RWPE1 (cell line): ENCODE results near the gene SCAPER.

Experiments used
- CTCF ChIA-PET: fragments of 350-600 bp; sonication (Branson Sonifier 250); formaldehyde crosslinking; extraction: SDS; loops from one replicate; lab custom pipeline; 2021; lab: Yijun Ruan, JAX
- POLR2A ChIA-PET: fragments of 400-600 bp; formaldehyde crosslinking; extraction: SDS; loops from one replicate; lab custom pipeline; 2020; ENCODE audit warnings: antibody characterized with exemption; ENCODE audit not compliant: low non-redundant PET; lab: Yijun Ruan, JAX
- DNase-seq: peaks from one replicate; pipeline ENCODE4 v3.0.0; 2012; ENCODE audit warnings: low spot score
- H3K27ac ChIP-seq: fragments of 450-650 bp; 2 replicates; pipeline ENCODE4 v1.5.1; 2017
- TF ChIP-seq, protein P1 (sequence below): fragments of 450-650 bp; conservative IDR thresholded peaks from 2 replicates; pipeline ENCODE4 v1.5.1; 2017; ENCODE audit warnings: low read depth, mild to moderate bottlenecking

SCAPER gene, protein sequence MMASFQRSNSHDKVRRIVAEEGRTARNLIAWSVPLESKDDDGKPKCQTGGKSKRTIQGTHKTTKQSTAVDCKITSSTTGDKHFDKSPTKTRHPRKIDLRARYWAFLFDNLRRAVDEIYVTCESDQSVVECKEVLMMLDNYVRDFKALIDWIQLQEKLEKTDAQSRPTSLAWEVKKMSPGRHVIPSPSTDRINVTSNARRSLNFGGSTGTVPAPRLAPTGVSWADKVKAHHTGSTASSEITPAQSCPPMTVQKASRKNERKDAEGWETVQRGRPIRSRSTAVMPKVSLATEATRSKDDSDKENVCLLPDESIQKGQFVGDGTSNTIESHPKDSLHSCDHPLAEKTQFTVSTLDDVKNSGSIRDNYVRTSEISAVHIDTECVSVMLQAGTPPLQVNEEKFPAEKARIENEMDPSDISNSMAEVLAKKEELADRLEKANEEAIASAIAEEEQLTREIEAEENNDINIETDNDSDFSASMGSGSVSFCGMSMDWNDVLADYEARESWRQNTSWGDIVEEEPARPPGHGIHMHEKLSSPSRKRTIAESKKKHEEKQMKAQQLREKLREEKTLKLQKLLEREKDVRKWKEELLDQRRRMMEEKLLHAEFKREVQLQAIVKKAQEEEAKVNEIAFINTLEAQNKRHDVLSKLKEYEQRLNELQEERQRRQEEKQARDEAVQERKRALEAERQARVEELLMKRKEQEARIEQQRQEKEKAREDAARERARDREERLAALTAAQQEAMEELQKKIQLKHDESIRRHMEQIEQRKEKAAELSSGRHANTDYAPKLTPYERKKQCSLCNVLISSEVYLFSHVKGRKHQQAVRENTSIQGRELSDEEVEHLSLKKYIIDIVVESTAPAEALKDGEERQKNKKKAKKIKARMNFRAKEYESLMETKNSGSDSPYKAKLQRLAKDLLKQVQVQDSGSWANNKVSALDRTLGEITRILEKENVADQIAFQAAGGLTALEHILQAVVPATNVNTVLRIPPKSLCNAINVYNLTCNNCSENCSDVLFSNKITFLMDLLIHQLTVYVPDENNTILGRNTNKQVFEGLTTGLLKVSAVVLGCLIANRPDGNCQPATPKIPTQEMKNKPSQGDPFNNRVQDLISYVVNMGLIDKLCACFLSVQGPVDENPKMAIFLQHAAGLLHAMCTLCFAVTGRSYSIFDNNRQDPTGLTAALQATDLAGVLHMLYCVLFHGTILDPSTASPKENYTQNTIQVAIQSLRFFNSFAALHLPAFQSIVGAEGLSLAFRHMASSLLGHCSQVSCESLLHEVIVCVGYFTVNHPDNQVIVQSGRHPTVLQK (N-terminal part only)

DNA sequence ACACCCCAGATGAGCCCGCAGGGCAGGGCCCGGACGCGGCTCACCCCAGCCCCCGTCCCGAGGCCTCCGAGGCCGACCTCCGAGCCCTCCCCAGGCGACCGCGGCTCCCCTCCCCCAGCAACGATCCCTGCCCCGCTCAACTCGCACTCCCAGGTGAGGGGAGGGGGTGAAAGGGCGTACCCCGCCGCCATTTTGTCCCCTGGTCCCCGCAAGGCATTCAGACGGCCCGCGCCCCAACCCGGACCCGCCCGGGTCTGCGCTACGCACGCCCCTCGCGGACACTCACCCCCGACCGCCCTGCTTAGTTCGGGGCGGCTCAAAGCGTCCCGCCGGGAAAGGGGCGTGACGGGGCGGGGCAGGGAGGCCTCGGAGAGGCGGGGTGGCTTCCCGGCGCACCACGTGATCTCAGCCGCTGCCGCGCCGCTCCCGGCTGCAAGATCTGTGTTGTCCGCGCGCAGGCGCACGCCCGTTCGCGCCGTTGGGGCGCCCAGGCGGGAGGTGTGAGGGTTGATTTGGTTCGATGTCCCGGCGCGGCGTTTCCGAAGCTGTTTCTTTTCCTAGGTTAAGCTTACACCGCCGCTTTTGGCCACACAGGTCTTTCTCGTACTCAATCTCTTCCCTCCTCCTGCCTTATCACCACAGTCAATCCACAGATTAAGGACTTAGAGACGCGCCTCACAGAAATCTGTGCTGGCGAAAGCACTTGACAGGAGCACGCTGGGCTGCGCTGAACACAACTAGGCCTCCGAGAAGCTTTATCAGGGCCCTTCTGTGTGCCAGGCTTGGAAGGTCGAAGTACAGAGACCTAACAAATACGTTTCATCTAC is at the start of gene SCAPER:
SCAPER (minus strand) TSS at position 328 of the 827 bp plus-strand sequence. CDS start 21,523 bp downstream, outside the sequence.
- H3K27ac ChIP-seq, result peak within 1 kb of the TSS; percentile 83
- DNase-seq, result peak; percentile 90
- TF ChIP-seq, protein P1, sequence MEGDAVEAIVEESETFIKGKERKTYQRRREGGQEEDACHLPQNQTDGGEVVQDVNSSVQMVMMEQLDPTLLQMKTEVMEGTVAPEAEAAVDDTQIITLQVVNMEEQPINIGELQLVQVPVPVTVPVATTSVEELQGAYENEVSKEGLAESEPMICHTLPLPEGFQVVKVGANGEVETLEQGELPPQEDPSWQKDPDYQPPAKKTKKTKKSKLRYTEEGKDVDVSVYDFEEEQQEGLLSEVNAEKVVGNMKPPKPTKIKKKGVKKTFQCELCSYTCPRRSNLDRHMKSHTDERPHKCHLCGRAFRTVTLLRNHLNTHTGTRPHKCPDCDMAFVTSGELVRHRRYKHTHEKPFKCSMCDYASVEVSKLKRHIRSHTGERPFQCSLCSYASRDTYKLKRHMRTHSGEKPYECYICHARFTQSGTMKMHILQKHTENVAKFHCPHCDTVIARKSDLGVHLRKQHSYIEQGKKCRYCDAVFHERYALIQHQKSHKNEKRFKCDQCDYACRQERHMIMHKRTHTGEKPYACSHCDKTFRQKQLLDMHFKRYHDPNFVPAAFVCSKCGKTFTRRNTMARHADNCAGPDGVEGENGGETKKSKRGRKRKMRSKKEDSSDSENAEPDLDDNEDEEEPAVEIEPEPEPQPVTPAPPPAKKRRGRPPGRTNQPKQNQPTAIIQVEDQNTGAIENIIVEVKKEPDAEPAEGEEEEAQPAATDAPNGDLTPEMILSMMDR, result no peak
- ChIA-PET POLR2A (no interaction called here), CTCF (interaction anchor here (0.6 kb wide), 1 partner anchor 1915 kb away, joined by 3 read pairs; no protein-coding TSS in a partner anchor)

DNA sequence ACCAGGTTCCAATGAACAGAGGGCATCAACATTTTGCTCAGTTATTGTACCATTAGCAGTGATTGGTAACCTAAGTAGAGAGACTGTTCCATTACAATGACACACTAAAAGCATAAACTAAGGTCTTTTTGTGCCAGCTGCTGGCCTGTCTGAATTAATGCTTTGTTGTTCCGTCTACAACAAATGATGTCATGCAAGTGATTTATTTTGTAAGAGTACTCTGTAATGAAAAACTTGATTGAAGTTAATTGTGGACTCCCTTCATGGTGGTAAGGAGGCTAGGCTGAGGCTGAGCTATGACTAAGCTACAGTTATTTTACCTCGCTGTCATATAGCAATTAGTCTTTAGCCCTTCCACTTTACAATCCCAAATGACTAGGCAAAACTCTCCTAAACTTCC is 49.6 kb upstream of the SCAPER start:
- POLR2A ChIA-PET, result interaction anchor here (0.5 kb wide), 1 partner anchor 382 kb away, joined by 3 read pairs; no protein-coding TSS in a partner anchor
- no peak for DNase-seq
- CTCF ChIA-PET, result no interaction called here
- H3K27ac ChIP-seq, result no peak overlapping the region
- TF ChIP-seq, protein P1, result no peak

DNA sequence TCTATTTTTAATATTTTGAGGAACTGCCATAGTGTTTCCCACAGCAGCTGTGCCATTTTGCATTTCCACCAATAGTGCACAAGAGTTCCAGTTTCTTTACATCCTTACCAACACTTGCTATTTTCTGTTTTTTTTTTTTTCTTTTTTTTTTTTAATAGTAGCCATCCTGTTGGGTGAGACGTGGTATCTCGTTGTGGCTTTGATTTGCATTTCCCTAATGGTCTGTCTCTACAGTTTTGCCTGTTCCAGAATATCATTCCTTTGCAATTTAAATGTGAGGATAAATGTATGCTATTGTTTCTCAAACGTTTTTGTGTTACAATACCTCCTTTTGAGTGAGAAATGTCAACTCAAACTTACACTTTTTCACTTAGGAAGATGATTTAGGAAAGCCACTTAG is 48.8 kb upstream of the SCAPER start:
- ChIA-PET CTCF (interaction anchor here (0.6 kb wide), 1 partner anchor 10 kb away, joined by 3 read pairs; no protein-coding TSS in a partner anchor), POLR2A (no interaction called here)
- DNase-seq, result no peak
- no peak overlapping the region for H3K27ac ChIP-seq
- TF ChIP-seq, protein P1, result no peak

DNA sequence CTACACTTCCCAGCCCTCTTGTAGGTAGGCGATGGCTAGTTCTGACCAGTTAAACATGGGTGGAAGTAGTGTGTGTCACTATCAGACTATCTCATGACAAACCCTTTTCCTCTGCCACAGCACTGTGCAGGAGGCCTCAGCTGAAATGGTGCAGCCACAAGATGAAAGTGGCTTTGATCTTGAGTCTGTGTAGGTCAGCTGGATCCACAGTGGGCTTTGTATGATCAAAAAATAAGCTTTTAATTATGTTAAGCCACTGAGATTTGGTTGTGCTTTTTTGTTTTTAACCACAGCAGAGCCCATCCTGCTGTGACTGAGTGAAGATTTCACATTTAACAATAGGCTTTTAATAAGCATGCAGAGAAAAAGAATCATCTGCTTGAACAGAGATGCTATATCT is 46.1 kb upstream of the SCAPER start:
- no peak for DNase-seq
- H3K27ac ChIP-seq, result no peak overlapping the region
- ChIA-PET POLR2A (no interaction called here), CTCF (no interaction called here)
- TF ChIP-seq, protein P1, result no peak

DNA sequence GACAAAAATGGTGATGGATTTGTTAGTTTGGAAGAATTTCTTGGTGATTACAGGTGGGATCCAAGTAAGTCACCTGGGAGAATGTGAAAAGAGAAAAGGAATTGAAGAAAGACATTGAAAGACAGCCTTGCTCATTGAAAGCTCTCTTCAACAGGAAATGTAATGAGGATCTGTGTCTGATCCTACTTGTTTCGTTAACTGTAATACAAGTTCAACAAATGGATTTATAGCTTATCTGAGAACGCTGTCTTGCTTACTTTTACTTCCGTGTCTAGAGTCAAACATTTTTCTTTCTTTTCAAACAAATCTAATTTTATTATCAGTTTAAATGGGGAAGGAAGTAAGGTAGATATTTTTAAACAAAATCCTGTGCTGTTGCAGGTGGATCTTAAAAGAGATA is 42.3 kb upstream of the SCAPER start:
- ChIA-PET CTCF (interaction anchor here (0.7 kb wide), 1 partner anchor 294 kb away, joined by 3 read pairs; no protein-coding TSS in a partner anchor), POLR2A (no interaction called here)
- DNase-seq, result no peak
- TF ChIP-seq, protein P1, result no peak
- no peak overlapping the region for H3K27ac ChIP-seq
